Dermis microvascular lymphatic vessel endothelial cell (primary cell): ENCODE measurements around the gene ITSN1. TPM values are rescaled to one million over a fixed set of nuclear protein-coding genes. Genes with fewer than 3 reads are reported as not detected.

Experiments
- DNase-seq, 2 donors: peaks; one replicate each; pipeline versions ENCODE4 v3.0.0 to v3.0.0-alpha.2; 2010; ENCODE audit warnings: low read depth in 2 of 2
- total RNA-seq: library from RNA; depleted of rRNA; stranded (reverse); fragments of >200 nt; gene quantifications from 2 replicates; pipeline ENCODE4 v1.2.1, GENCODE V29; 2014

The ITSN1 gene
- total RNA-seq, 1 donor from 2014 or later: 46.7 TPM

GRCh38 chr21:33884376-33885171 lies 242.3 kb downstream of the ITSN1 start:
- no peak for DNase-seq

GRCh38 chr21:33885172-33885514 lies 242.8 kb downstream of the ITSN1 start:
- DNase-seq: no peak

GRCh38 chr21:33886321-33886720 lies 244.0 kb downstream of the ITSN1 start:
- DNase-seq: no peak

GRCh38 chr21:33890187-33890586 lies 247.9 kb downstream of the ITSN1 start:
- DNase-seq: no peak

GRCh38 chr21:33892853-33893252 lies 250.6 kb downstream of the ITSN1 start:
- DNase-seq: no peak

GRCh38 chr21:33893917-33894316 lies 251.6 kb downstream of the ITSN1 start:
- no peak for DNase-seq

- peak; percentile 63 to 89 for DNase-seq
Measured at GRCh38 chr21:33894736-33895288, 252.5 kb downstream of the ITSN1 start.

GRCh38 chr21:33895356-33895755 lies 253.1 kb downstream of the ITSN1 start:
- no peak for DNase-seq

- DNase-seq: peak in 1 of 2 donors; percentile 33
Measured at GRCh38 chr21:33896691-33897090, 254.4 kb downstream of the ITSN1 start.

- DNase-seq: no peak
Measured at GRCh38 chr21:33897098-33897497, 254.8 kb downstream of the ITSN1 start.

GRCh38 chr21:33897739-33898138 lies 255.4 kb downstream of the ITSN1 start:
- DNase-seq: peak in 1 of 2 donors; percentile 29

GRCh38 chr21:33898586-33898985 lies 256.3 kb downstream of the ITSN1 start:
- no peak for DNase-seq

- no peak for DNase-seq
Measured at GRCh38 chr21:33899199-33899598, 256.9 kb downstream of the ITSN1 start.

GRCh38 chr21:33901412-33902288 lies 259.3 kb downstream of the ITSN1 start:
- DNase-seq: peak; percentile 39 to 72

- DNase-seq: no peak
Measured at GRCh38 chr21:33902349-33902748, 260.0 kb downstream of the ITSN1 start.

GRCh38 chr21:33904041-33904440 lies 261.7 kb downstream of the ITSN1 start:
- no peak for DNase-seq

- DNase-seq: no peak
Measured at GRCh38 chr21:33908760-33909159, 266.5 kb downstream of the ITSN1 start.

- no peak for DNase-seq
Measured at GRCh38 chr21:33909756-33910155, 267.5 kb downstream of the ITSN1 start.

- no peak for DNase-seq
Measured at GRCh38 chr21:33914188-33914587, 271.9 kb downstream of the ITSN1 start.

GRCh38 chr21:33915368-33916199 lies 273.3 kb downstream of the ITSN1 start, which contains the start of gene ATP5PO:
Gene ATP5PO, minus strand, starts transcription at chr21:33915804. Its CDS starts 41 bp downstream, at chr21:33915763.
- DNase-seq: peak; percentile 97 to 99

GRCh38 chr21:33916200-33916567 lies 273.9 kb downstream of the ITSN1 start:
- no peak for DNase-seq
